ENCODE data around the gene HMOX1. TPM values are rescaled to one million over a fixed set of nuclear protein-coding genes. Genes with fewer than 3 reads are reported as not detected.

Gene HMOX1
- 54.0 TPM for total RNA-seq
- long read RNA-seq, transcript HMOX1-201 (5 exons, 1,822 nt), result major isoform, 22 of 32 reads
- long read RNA-seq, partial matches to known transcripts, result 9 of 32 reads
- long read RNA-seq, other reads (novel, unspliced or antisense), result 1 of 32 reads

- ATAC-seq (peak; percentile 88), DNase-seq (peak; percentile 98)
- peaks cover 36% of the 10 kb centered on the region for H3K4me1 ChIP-seq
- TF ChIP-seq, protein P1, sequence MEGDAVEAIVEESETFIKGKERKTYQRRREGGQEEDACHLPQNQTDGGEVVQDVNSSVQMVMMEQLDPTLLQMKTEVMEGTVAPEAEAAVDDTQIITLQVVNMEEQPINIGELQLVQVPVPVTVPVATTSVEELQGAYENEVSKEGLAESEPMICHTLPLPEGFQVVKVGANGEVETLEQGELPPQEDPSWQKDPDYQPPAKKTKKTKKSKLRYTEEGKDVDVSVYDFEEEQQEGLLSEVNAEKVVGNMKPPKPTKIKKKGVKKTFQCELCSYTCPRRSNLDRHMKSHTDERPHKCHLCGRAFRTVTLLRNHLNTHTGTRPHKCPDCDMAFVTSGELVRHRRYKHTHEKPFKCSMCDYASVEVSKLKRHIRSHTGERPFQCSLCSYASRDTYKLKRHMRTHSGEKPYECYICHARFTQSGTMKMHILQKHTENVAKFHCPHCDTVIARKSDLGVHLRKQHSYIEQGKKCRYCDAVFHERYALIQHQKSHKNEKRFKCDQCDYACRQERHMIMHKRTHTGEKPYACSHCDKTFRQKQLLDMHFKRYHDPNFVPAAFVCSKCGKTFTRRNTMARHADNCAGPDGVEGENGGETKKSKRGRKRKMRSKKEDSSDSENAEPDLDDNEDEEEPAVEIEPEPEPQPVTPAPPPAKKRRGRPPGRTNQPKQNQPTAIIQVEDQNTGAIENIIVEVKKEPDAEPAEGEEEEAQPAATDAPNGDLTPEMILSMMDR (IDR thresholded peaks at IDR 0.05), result peak; percentile 24
- no peaks in the 10 kb centered on the region for H3K36me3 ChIP-seq
- H3K9me3 ChIP-seq, result no peaks in the 10 kb centered on the region
- H3K27ac ChIP-seq, result peak within 1 kb of the TSS; percentile 78
- intact Hi-C loops (cut with DNase I), result no loop called here
- peak within 1 kb of the TSS; percentile 67 for H3K4me3 ChIP-seq
- no peaks in the 10 kb centered on the region for H3K27me3 ChIP-seq
These were observed at the start of gene HMOX1 for GRCh38 chr22:35380537-35381423. TSS of gene HMOX1 (plus strand) at chr22:35381096. CDS start at chr22:35381174, 78 bp downstream.

DNA sequence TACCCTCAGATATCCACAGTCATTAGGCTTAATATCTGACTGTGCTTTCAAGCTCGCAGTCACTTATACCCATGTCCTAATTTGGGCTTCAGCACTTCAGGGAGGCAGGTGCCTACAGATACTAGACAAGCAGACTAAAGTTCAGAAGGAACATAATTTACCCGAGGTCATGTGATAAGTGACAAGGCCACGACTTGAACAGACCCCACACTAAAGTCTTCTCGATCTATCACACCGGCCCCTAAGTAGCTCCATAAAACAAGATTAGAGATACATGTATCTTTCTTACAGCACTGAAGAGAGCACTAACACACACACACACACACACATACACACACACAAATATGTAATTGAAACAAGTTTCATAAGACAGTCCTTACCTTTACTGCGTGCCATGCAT lies 48.6 kb upstream of the HMOX1 start:
- peaks cover 36% of the 10 kb centered on the region for H3K4me1 ChIP-seq
- TF ChIP-seq, protein P1 (IDR thresholded peaks at IDR 0.05), result no peak
- H3K27ac ChIP-seq, result no peak overlapping the region
- no peak overlapping the region for H3K4me3 ChIP-seq
- ATAC-seq (no peak), DNase-seq (no peak)
- intact Hi-C loops (cut with DNase I), result no loop called here
- peaks cover 94% of the 10 kb centered on the region for H3K36me3 ChIP-seq
- no peaks in the 10 kb centered on the region for H3K27me3 ChIP-seq
- no peaks in the 10 kb centered on the region for H3K9me3 ChIP-seq

DNA sequence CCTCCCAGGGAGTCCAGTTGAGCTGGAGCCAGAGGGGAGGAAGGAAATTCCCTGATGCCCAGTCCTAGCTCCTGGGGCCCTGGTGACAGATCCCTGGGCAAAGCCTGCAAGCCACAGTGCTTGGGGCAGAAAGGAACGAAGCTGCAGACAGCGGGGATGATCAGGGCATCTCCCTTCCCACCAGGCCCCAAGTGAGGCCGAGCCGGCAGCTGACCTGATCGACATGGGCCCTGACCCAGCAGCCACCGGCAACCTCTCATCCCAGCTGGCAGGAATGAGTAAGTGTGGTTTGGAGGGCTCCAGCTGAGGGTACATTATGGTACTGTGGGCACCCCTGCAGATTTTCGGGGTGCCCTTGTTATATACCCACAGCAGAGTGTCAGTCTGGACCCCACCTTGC lies 47.7 kb upstream of the HMOX1 start:
- ATAC-seq (no peak), DNase-seq (no peak)
- TF ChIP-seq, protein P1 (IDR thresholded peaks at IDR 0.05), result no peak
- Histone ChIP-seq H3K27me3 (no peaks in the 10 kb centered on the region), H3K4me1 (peaks cover 30% of the 10 kb centered on the region), H3K4me3 (no peak overlapping the region), H3K9me3 (no peaks in the 10 kb centered on the region), H3K27ac (no peak overlapping the region), H3K36me3 (peaks cover 94% of the 10 kb centered on the region)
- intact Hi-C loops (cut with DNase I), result no loop called here

DNA sequence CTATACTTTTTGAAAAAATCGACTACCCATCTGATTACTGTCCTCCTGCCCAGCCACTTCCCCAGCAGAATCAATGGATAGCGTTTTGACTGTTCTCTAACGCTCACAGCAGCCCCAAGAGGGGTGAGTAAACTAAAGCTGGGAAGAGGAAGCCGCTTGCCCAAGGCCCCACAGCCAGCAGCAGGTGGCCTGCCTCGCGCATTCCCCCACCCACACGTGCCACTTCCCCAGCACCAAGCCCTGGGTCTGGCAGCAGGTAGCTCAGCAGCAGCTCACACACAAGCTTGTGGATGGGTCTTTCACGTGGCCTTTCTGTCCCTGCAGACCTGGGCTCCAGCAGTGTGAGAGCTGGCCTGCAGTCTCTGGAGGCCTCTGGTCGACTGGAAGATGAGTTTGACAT lies 46.9 kb upstream of the HMOX1 start:
- intact Hi-C loops (cut with DNase I), result no loop called here
- TF ChIP-seq, protein P1 (IDR thresholded peaks at IDR 0.05), result no peak
- Histone ChIP-seq H3K4me1 (peaks cover 22% of the 10 kb centered on the region), H3K4me3 (no peak overlapping the region), H3K9me3 (no peaks in the 10 kb centered on the region), H3K27me3 (no peaks in the 10 kb centered on the region), H3K27ac (no peak overlapping the region), H3K36me3 (peaks cover 94% of the 10 kb centered on the region)
- DNase-seq, result no peak
- ATAC-seq, result no peak

- no peaks in the 10 kb centered on the region for H3K27me3 ChIP-seq
- no peak overlapping the region for H3K4me3 ChIP-seq
- no peaks in the 10 kb centered on the region for H3K9me3 ChIP-seq
- intact Hi-C loops (cut with DNase I), result no loop called here
- H3K36me3 ChIP-seq, result peaks cover 97% of the 10 kb centered on the region
- DNase-seq, result no peak
- TF ChIP-seq, protein P1 (IDR thresholded peaks at IDR 0.05), result no peak
- no peak overlapping the region for H3K27ac ChIP-seq
- no peak for ATAC-seq
- H3K4me1 ChIP-seq, result peaks cover 7% of the 10 kb centered on the region
These were observed 45.4 kb upstream of the HMOX1 start for GRCh38 chr22:35335468-35335867.
